HepG2 (cell line): ENCODE measurements around the gene FBXO5. TPM values are rescaled to one million over a fixed set of nuclear protein-coding genes. Genes with fewer than 3 reads are reported as not detected.

ENCODE experiments used
- BORCS8-MEF2B ChIP-seq: sonication (generic); formaldehyde crosslinking; IDR thresholded peaks from 2 replicates; pipeline ENCODE4 v1.8.0; 2022; ENCODE audit warnings: mild to moderate bottlenecking, missing genetic modification reagents
- BRD4 ChIP-seq: sonication (generic); formaldehyde crosslinking; IDR thresholded peaks from 2 replicates; pipeline ENCODE4 v1.4.0; 2020; ENCODE audit warnings: missing genetic modification reagents
- BRF2 ChIP-seq: sonication (generic); formaldehyde crosslinking; IDR thresholded peaks from 2 replicates; pipeline ENCODE4 v1.8.1; 2022; ENCODE audit warnings: mild to moderate bottlenecking, missing genetic modification reagents
- MIER2 ChIP-seq: IDR thresholded peaks from 2 replicates; pipeline ENCODE4 v1.6.1; 2016; ENCODE audit warnings: missing biosample characterization, missing genetic modification reagents
- MTERF4 ChIP-seq: sonication (generic); formaldehyde crosslinking; IDR thresholded peaks from 2 replicates; pipeline ENCODE4 v1.8.0; 2023; ENCODE audit warnings: mild to moderate bottlenecking, missing genetic modification reagents
- PBX3 ChIP-seq: sonication (generic); formaldehyde crosslinking; IDR thresholded peaks from 2 replicates; pipeline ENCODE4 v1.8.1; 2023; ENCODE audit warnings: missing genetic modification reagents, inconsistent platforms, borderline replicate concordance
- RARA ChIP-seq: IDR thresholded peaks from 2 replicates; pipeline ENCODE4 v1.6.1; 2016; ENCODE audit warnings: missing genetic modification reagents, missing compliant biosample characterization
- ZBTB40 ChIP-seq, 2 experiments: fragments of 450-650 bp in 1 of 2; sonication (generic) in 1 of 2; formaldehyde crosslinking in 1 of 2; IDR thresholded peaks; 2 replicates each; pipeline versions ENCODE4 v1.6.1 to v1.8.0; 2016 to 2022; ENCODE audit warnings: antibody characterized with exemption in 1 of 2, mild to moderate bottlenecking in 1 of 2, missing genetic modification reagents in 1 of 2
- ZFP36L1 ChIP-seq: sonication (generic); formaldehyde crosslinking; IDR thresholded peaks from 2 replicates; pipeline ENCODE4 v1.8.0; 2022; ENCODE audit warnings: mild to moderate bottlenecking, missing genetic modification reagents, moderate library complexity
- ZNF253 ChIP-seq: sonication (generic); formaldehyde crosslinking; IDR thresholded peaks from 2 replicates; pipeline ENCODE4 v1.8.0; 2022; ENCODE audit warnings: mild to moderate bottlenecking, missing genetic modification reagents, borderline replicate concordance
- ZNF629 ChIP-seq: sonication (generic); formaldehyde crosslinking; conservative IDR thresholded peaks from 2 replicates; pipeline ENCODE4 v1.5.0; 2020; ENCODE audit warnings: missing genetic modification reagents
- ZSCAN29 ChIP-seq: sonication (generic); formaldehyde crosslinking; conservative IDR thresholded peaks from 2 replicates; pipeline ENCODE4 v1.4.0; 2020; ENCODE audit warnings: mild to moderate bottlenecking, missing genetic modification reagents
- polyA plus RNA-seq, 8 experiments: library from polyadenylated mRNA; depleted of rRNA in 3 of 8; stranded (reverse) in 7 of 8; unstranded in 1 of 8; fragments of >200 nt; fragmentation: Illumina TruSeq in 4 of 8; extraction: Trizol in 4 of 8; gene quantifications; 2 replicates each; pipeline versions ENCODE4 v1.2.1 to v1.2.3, GENCODE V29; 2011 to 2016; ENCODE audit warnings: low read depth in 4 of 8, missing spikeins in 1 of 8, mixed read lengths in 1 of 8; ENCODE audit not compliant: insufficient read depth in 1 of 8
- total RNA-seq, 5 experiments: library from RNA; depleted of rRNA; stranded (reverse); fragments of >200 nt; fragmentation: Illumina TruSeq; extraction: Trizol; gene quantifications; 2 replicates each; pipeline ENCODE4 v1.2.3, GENCODE V29; 2016; ENCODE audit warnings: low read depth in 1 of 5
- TF ChIP-seq, protein P1 (sequence below): IDR thresholded peaks from 2 replicates; pipeline ENCODE4 v1.6.1; 2016; ENCODE audit warnings: missing genetic modification reagents, missing compliant biosample characterization

Gene FBXO5
- total and polyA plus RNA-seq, 2 of the 13 experiments (the other 11 are each of a cell fraction or from before 2014, with no cell fraction given), result 15.8 to 41.5 TPM

DNA sequence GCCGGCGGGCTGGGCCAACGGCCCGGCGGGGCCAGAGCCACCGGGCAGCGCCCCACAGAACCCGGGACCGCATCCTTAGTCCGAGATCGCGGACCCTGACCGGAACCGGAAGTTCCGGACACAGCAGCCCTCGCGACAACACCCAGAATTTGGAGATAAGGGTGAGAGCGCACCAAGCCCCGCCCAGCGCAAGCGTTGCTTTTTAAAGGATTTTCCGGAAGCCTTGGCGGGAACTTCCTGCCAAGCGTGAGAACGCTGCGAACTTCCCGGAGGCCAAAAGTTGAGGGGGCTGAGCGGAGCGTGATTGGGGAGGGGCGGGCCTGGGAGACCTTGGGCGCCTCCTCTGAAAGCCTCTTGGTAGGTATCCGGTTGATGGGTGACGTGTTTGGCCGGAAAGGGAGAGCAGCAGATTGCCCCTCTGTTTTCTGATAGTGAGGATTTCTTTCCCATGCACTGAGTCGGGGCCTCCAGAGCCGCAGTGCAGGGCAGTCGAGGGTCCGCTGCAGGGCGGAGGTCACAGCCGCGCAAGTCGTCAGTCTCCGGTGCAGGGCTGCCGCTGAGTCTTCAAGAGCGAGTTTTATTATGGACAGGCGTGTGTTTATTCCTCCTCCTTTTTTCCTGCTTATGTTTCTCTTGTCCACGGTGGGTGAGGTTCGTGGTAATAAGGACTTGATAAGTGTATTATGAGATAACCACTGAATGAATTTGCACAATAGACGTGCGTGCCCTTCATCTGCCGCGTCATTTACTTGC is 19.9 kb upstream of the FBXO5 start, which contains the start of gene MTRF1L (continued):
- TF ChIP-seq PBX3, result no peak
- peak; percentile 83 for TF ChIP-seq ZNF629 (CRISPR knock-in tag)
- TF ChIP-seq BRF2 (CRISPR knock-in tag), result no peak
- peak; percentile 90 for TF ChIP-seq RARA (CRISPR knock-in tag)
- TF ChIP-seq ZNF253 (CRISPR knock-in tag), result no peak
- TF ChIP-seq ZBTB40 (IDR thresholded peaks at IDR 0.05), result peak; percentile 87
- TF ChIP-seq ZBTB40 (CRISPR knock-in tag; IDR thresholded peaks at IDR 0.05), result peak; percentile 38; the same call in 1 of the 2 replicates
- TF ChIP-seq ZFP36L1 (CRISPR knock-in tag), result no peak
- TF ChIP-seq MIER2 (CRISPR knock-in tag), result peak; percentile 50; the same call in 1 of the 2 replicates
- no peak for TF ChIP-seq MTERF4 (CRISPR knock-in tag)
- no peak for TF ChIP-seq ZSCAN29 (CRISPR knock-in tag)
- TF ChIP-seq BRD4, result 0 out of 2 replicates have a peak, but pooled peaks have one; percentile 46
- TF ChIP-seq BORCS8-MEF2B (CRISPR knock-in tag), result 0 out of 2 replicates have a peak, but pooled peaks have one; percentile 43
- TF ChIP-seq, protein P1, sequence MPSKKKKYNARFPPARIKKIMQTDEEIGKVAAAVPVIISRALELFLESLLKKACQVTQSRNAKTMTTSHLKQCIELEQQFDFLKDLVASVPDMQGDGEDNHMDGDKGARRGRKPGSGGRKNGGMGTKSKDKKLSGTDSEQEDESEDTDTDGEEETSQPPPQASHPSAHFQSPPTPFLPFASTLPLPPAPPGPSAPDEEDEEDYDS (CRISPR knock-in tag), result peak; percentile 100
